ENCODE data around the gene WNT1.

Gene WNT1

DNA sequence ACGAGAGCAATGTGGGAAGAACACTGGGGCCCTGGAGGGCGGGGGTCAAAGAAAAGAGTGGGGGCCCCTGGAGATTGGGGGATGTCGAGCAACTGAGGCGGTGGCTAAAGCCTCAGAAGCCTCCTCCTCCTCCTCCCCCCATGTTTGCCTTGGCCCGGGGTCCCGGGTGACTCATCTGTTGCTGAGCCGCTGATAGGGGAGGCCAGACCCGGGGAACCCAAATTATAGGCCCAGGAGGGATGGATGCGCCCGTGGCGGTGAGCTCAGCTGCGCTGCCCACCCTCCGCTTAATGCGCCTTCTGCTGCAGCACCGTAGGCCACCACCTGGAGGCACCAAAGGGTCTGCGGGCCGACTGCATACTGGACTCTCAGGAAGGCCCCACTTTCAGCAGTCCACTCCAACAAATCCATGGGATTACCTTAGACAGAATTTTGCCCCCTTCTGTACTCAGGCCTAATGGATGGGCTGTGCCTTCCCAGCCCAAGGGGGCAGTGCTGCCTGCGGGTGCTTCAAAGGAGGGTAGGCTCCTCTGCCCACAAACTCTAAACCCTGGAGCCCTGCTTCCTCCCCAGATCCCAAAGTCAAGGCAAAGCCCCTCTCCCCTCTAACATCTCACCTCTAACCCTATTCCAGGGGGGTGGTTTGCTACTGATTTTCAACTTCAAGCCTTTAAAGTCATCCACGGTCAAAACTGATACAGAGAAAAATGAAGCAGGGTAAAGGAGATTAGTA, 4.0 kb upstream of the WNT1 start:
- no peak for DNase-seq (ENCODE audit: low read depth)
- TF ChIP-seq, protein P1, sequence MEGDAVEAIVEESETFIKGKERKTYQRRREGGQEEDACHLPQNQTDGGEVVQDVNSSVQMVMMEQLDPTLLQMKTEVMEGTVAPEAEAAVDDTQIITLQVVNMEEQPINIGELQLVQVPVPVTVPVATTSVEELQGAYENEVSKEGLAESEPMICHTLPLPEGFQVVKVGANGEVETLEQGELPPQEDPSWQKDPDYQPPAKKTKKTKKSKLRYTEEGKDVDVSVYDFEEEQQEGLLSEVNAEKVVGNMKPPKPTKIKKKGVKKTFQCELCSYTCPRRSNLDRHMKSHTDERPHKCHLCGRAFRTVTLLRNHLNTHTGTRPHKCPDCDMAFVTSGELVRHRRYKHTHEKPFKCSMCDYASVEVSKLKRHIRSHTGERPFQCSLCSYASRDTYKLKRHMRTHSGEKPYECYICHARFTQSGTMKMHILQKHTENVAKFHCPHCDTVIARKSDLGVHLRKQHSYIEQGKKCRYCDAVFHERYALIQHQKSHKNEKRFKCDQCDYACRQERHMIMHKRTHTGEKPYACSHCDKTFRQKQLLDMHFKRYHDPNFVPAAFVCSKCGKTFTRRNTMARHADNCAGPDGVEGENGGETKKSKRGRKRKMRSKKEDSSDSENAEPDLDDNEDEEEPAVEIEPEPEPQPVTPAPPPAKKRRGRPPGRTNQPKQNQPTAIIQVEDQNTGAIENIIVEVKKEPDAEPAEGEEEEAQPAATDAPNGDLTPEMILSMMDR (IDR thresholded peaks at IDR 0.05; ENCODE audit: insufficient read depth, low read depth, low read length, missing control alignments), result peak; percentile 55
- H3K4me3 ChIP-seq (ENCODE audit: low read length), result no peak overlapping the region

DNA sequence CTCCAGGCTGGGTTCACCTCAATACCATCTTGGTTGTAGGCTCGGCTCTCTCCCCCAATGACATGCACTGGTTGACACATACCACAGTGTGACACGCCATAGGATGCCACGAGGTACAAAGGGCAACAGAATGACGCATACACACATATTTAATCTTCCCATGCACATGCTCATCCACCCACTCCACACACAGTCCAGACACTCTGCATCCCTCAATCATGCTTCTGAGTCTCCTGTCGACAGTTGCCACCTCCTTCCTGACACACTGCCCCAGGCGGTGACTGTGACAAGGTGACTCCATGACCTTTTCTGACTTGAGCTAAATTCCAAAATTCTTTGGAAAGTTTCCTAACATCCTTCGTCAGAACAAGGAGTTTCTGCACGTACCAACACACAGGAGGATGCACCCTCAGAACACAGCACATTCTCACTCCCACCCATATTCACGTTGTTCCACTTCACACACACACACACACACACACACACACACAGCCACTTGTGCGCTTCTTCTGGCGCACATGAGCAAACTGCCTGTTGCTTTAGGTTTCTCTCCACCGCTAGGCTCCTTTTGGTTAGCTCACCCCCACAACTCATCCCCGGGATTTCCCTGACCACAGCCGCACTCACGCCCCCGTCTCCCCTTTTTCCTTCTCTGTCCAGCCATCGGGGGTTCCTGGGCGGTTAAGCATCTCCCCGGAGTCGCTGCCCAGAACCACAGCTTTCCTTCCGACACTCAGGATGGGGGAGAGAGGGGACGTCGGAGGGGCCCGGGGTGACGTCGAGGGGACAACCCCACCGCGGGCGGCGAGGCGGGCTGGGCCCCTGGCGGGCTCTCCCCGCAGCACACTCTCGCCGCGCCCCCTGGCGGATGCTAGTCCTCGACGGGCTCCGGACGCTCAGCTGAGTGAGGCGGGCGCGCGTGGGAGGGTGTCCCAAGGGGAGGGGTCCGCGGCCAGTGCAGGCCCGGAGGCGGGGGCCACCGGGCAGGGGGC, 536 bp upstream of the WNT1 start:
- H3K4me3 ChIP-seq (ENCODE audit: low read length), result no peak overlapping the region
- peak; percentile 51 for DNase-seq (ENCODE audit: low read depth)
- TF ChIP-seq, protein P1 (IDR thresholded peaks at IDR 0.05; ENCODE audit: insufficient read depth, low read depth, low read length, missing control alignments), result peak; percentile 42

DNA sequence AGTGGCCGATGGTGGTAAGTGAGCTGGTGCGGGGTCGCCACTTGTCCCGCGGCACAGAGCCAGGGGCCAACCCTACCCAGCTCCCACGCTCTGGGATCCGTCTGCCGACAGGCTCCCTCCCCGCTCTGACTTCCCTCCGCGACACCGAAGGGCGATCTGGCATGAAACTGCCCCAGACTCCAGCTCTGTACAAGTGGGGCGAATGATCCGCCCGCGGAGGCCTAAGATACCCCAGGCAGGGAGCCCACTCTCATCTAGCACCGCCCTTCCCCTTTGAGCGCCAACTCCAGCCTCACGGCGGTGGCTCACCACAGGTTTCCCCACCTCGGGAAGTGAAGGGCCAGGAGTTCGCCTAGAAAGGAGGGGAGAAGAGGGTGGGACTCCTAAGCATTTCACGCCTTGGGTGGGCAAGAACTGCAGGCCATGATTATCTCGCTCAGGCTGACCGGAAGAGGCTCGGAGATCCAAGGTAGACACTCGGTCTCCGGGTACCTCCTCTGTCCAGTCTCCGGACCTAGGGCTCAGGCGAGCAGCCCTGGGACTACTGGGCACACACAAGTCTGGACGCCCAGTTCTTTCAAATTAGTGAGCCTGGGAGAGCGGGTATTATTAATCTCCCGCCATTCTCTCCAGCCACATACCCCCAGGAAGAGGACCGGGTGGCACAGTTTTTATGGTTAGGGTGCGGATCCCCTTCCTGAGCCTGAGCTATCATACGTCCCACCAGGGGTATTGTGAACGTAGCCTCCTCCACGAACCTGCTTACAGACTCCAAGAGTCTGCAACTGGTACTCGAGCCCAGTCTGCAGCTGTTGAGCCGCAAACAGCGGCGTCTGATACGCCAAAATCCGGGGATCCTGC, 849 bp downstream of the WNT1 start:
- no peak for DNase-seq (ENCODE audit: low read depth)
- no peak overlapping the region for H3K4me3 ChIP-seq (ENCODE audit: low read length)
- TF ChIP-seq, protein P1 (IDR thresholded peaks at IDR 0.05; ENCODE audit: insufficient read depth, low read depth, low read length, missing control alignments), result no peak

DNA sequence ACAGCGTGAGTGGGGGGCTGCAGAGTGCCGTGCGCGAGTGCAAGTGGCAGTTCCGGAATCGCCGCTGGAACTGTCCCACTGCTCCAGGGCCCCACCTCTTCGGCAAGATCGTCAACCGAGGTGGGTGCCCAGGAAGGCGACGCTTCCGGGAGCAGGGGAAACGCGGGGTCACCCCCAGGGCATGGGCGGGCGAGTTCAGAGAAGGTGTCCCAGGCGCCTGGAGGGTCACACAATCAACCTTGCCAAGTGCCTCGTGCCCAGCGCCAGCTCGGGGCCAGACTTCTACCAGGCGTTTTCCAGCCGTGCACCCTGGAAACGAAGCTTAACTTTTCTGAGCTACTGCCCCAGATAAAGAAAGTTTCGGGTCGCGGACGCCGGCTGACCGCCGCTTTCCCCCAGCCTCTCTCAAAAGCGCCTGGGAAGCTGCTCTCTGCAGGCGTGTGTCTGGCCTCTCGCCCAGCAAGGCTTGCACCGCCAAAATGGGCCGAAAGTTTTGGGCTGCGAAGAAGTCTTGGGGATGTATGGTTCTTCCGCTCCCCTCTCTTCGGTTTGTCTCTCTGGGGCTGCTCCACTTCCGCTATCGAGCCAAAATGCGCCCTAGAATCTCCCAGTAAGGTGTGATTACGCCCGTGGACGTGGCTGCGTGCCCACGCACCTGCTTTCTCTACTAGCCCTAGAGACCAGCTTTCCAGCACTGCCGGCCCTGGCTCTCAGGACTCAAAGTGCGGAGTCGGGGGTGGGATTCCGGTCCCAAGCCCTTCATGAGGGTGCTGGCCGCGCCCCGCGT, 1.7 kb downstream of the WNT1 start:
- DNase-seq (ENCODE audit: low read depth), result no peak
- no peak overlapping the region for H3K4me3 ChIP-seq (ENCODE audit: low read length)
- TF ChIP-seq, protein P1 (IDR thresholded peaks at IDR 0.05; ENCODE audit: insufficient read depth, low read depth, low read length, missing control alignments), result no peak

DNA sequence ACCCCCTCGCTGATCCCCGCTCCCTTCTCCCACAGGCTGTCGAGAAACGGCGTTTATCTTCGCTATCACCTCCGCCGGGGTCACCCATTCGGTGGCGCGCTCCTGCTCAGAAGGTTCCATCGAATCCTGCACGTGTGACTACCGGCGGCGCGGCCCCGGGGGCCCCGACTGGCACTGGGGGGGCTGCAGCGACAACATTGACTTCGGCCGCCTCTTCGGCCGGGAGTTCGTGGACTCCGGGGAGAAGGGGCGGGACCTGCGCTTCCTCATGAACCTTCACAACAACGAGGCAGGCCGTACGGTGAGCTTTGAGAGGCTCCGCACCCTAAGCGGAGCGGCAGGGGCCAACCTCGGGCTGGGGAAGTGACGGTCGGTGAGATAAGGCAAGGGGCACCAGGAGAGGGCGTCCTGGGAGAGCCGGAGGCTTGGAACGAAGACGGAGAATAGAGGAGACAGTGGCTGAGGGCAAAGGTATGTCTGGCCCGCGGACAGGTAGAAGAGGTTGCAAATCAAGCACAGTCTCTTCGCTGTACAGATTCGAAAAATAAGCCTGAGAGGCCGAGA, 2.3 kb downstream of the WNT1 start:
- H3K4me3 ChIP-seq (ENCODE audit: low read length), result no peak overlapping the region
- TF ChIP-seq, protein P1 (IDR thresholded peaks at IDR 0.05; ENCODE audit: insufficient read depth, low read depth, low read length, missing control alignments), result no peak
- DNase-seq (ENCODE audit: low read depth), result no peak
